Right ventricle myocardium inferior (tissue), 1 donor: Measurements from ENCODE around the gene SCYGR2. TPM values are rescaled to one million over a fixed set of nuclear protein-coding genes. Genes with fewer than 3 reads are reported as not detected.

ENCODE experiments used
- ATAC-seq: fragments of 200-7000 bp; cut with Tn5 transposase; one replicate; pipeline ENCODE4 v1.9.1; 2020; ENCODE audit warnings: mild to moderate bottlenecking, moderate library complexity
- DNase-seq: peaks from one replicate; pipeline ENCODE4 v3.0.0; 2021; ENCODE audit errors: missing footprints
- intact Hi-C: fragments of 100-400 bp; cut with DNase I; formaldehyde crosslinking; loops from one replicate; pipeline ENCODE4 v1.11.0; 2022
- total RNA-seq: library from RNA; stranded (reverse); fragmentation: NEBNext Ultra II Directional; extraction: Animal tissue kit (Norgen Biotek cat#: 25700); gene quantifications from one replicate; pipeline ENCODE4 v1.2.1, GENCODE V29; 2021
- donor health status: DM: no; HTN: yes; CAD: no; lungs with severe emphysema.

The SCYGR2 gene
- total RNA-seq, 1 donor from 2014 or later, result not detected

- ATAC-seq, result no peak
- intact Hi-C loops, result no loop called here
- no peak for DNase-seq
Observed at GRCh38 chr2:227643990-227644551, 45.4 kb downstream of the SCYGR2 start.

Other genes starting within 250 kb of the SCYGR2 start
- not detected for gene TM4SF20, start 219.6 kb upstream of the SCYGR2 start, total RNA-seq
- not detected for gene SCYGR1, start 210.9 kb upstream of the SCYGR2 start, total RNA-seq
- 57.8 TPM for gene AGFG1, start 126.7 kb upstream of the SCYGR2 start, total RNA-seq
- gene SCYGR3, start 15.9 kb downstream of the SCYGR2 start, total RNA-seq, result not detected
- not detected for gene SCYGR4, start 18.6 kb downstream of the SCYGR2 start, total RNA-seq
- not detected for gene SCYGR5, start 67.9 kb downstream of the SCYGR2 start, total RNA-seq
- gene SLC19A3, start 119.1 kb downstream of the SCYGR2 start, total RNA-seq, result 4.5 TPM
- gene SCYGR6, start 125.9 kb downstream of the SCYGR2 start, total RNA-seq, result not detected
- not detected for gene SCYGR7, start 129.4 kb downstream of the SCYGR2 start, total RNA-seq
- not detected for gene SCYGR8, start 147.0 kb downstream of the SCYGR2 start, total RNA-seq
- not detected for gene CCL20, start 214.9 kb downstream of the SCYGR2 start, total RNA-seq